GM21360 (cell line): ENCODE data around the gene GPX5.
"Not testable (repeated sequence)": the region's sequence is repeated elsewhere in the genome, so short reads cannot be mapped to it uniquely, and the experiment has no call there.

ENCODE experiments used
- ATAC-seq: cut with Tn5 transposase; IDR thresholded peaks from one replicate; pipeline ENCODE4 v1.9.1; 2021; ENCODE audit warnings: mild to moderate bottlenecking, moderate library complexity; ENCODE audit not compliant: unreplicated experiment

GPX5 gene

GRCh38 chr6:28525496-28526039, at the start of gene GPX5:
Gene GPX5 (plus strand): TSS chr6:28525881. CDS start chr6:28526014, 133 bp downstream.
- no peak for ATAC-seq

DNA sequence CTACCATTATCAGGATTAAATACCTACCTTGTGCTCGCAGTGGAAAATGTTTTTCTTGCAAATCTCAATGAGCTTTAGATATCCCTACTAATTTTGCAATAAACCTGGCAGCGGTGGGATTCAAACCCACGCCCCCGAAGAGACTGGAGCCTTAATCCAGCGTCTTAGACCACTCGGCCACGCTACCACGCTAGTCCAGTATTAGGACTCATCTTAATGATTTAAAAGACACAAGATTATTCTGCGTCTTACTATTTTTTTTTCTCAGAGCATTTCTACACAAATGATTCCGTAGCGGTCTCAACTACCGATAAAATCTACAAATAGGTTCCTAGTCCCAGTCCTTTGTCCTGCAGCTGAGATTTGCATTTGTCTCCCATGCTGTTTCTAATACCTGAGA, 47.2 kb upstream of the GPX5 start:
- no peak for ATAC-seq

GRCh38 chr6:28480253-28480932, 45.3 kb upstream of the GPX5 start:
- ATAC-seq, result no peak

DNA sequence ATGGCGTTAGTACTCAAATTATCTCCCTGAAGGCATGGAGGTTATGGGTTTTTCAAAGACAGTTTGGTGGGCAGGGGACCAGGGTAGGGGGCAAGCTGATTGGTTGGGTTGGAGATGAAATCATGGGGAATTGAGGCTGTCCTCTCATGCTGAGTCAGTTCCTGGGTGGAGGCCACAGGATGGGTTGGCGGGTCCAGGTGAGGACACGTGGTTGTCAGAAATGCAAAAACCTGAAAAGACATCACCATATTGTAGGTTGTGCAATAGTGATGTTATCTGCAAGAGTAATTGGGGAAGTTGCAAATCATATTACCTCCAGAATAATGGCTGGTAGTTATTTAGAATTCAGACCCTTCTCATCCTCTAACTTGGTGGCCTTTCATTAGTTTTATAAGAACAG, 40.2 kb upstream of the GPX5 start:
- no peak for ATAC-seq

GRCh38 chr6:28486533-28486932, 39.1 kb upstream of the GPX5 start:
- no peak for ATAC-seq

DNA sequence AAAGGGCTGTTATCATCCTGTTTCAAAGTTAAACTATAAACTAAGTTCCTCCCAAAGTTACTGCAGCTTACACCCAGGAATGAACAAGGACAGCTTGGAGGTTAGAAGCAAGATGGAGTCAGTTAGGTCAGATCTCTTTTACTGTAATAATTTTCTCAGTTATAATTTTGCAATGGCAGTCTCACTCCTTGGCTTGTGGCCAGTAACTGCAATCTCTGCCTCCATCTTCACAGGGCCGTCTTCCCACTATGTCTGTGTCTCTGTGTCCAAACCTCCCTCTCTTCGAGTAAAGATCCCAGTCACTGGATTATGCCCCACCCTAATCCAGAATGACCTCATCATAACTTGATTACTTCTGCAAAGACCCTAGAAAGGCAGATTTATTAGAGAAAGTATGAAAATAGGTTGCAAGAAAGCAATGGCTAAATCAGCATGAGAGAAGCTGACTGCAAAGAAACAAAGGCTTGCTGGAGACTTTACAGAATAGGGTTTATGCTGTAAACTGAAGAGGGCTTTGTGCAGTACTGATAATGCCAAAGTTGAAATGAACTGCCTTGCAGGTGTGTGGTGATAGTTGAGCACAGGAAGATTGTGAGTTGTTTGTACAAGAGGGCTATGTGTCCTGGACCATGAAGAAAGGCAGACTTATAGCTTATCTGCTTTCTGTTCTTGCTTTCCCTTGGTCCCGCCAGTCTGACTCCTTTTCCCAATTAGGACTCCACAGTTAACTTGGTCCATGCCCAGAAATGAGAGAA, 38.5 kb upstream of the GPX5 start:
- no peak for ATAC-seq

DNA sequence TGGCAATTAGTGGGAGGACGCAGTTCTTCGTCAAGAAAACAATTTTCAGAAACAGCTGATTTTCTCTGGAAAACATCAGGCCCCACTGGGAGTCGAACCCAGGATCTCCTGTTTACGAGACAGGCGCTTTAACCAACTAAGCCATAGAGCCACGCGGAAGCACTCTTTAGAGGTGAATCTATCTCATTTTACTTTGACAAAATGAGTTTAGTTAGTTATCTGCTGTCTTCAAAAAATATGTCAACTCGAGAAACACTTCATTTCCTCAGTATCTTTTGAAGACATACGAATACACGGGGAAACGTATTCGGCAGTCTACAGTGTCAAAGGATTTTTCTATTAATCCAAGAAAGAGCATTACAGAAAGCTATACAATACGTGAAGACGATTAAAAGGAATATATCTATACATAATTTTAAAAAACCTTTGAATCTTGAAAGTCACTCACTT, 36.7 kb upstream of the GPX5 start:
- no peak for ATAC-seq

GRCh38 chr6:28489366-28490204, 36.1 kb upstream of the GPX5 start:
- ATAC-seq, result peak; percentile 48

DNA sequence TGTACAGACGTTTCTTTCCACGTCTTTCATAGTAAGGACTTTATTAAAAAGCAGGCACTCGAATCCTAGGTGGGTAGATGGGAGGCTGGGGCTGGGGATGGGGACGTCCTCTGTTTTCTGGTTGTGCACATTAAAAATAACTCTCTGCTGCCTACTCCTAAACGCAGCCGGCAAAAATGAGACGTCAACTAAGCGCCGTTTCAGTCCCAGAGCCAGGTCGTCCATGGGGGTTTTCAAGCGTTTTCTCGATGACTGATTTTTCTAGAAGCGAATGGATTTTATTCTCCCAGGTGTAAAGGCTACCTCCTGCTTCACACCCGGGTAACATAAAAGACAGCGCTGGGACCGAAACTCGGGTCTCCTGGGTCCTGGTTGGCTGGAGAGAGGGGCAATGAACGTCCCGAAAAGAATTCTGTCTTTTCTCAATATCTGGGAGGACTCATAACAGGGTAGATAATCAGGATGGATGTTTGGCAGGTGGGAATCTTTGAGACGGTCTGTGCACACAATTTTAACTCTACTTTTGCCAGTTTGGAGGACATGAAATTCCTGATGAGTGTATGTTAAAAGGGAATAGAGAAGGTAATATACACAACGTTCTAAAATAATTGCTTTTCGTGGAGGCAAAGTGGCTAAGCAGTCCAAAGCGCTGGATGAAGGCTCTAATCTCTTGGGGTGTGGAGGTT, 35.3 kb upstream of the GPX5 start:
- ATAC-seq, result no peak

- no peak for ATAC-seq
These were observed 33.7 kb upstream of the GPX5 start for GRCh38 chr6:28491984-28492317.

DNA sequence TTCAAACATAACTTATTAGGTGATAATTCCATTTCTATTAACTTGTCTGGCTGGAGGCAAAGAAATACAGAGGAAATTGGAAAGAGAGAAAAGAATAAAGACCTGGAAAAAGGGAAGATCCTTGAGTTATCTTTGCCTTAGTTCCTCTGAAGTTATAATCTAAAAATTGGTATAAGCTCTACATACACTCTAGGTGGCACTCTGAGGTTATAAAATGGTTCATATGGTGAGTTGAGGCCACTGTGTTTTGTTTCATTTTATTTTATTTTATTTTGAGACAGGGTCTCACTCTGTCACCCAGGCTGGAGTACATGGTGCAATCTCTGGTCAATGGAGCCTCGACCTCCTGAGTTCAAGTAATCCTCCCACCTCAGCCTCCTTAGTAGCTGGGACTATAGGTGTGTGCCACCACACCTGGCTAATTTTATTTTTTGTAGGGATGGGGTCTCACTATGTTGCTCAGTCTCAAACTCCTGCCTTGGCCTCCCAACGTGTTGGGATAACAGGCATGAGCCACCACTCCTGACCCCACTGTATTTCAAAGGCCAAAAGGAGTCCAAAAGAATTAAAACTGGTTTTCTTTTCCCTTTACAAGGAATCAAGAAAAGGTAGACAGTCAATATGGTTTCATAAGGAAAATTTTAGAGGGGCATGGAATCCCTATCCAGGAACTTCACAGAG, 29.4 kb upstream of the GPX5 start:
- no peak for ATAC-seq

DNA sequence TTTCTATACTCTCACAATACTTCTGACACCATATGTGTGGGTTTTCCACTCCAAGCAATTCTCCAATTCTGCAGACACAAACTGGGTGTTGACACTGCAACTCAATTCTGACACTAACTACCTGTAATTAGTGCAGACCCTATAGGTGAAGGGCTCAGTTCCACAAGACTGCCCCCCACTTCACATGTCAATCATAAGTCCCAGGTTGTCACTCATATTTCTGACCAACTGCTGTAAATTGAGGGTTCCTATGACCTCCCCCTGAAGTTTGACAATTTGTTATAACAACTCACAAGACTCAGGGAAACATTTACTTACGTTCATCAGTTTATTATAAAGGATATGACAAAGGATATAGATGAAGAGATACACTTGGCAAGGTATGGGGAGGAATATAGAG, 28.4 kb upstream of the GPX5 start:
- ATAC-seq, result no peak

DNA sequence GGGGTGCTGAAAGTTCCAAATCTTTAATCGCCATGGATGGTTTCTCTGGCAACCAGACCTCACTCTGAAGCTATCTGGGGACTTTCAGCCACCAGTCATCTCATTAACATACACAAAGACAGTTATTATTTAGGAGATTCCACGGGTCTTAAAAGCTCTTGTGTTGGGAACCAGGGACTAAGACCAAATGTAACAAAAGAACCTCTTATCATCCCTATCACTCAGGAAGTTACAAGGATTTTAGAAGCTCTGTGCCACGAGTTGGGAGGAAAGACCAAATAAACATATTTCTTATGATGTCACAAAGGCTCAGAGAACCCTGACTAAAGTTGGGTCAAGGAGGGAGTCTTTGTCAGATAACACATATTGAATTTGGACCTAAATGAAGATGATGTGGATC, 27.8 kb upstream of the GPX5 start:
- no peak for ATAC-seq

DNA sequence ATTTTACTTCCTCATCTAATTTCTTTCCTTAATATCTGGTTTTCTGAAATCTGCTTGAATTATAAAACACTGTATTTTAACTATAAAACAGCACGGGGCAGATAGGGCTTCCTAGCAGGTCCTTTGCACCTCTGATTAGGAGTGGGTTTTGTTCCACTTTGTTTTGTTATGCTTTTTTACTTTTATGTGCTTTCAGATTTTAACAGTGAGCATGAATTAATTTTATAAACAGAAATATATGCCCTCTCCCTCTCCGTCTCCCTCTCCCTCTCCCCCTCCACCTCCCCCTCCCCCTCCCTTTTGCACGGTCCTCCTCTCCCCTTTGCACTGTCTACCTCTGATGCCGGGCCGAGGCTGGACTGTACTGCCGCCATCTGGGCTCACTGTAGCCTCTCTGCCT, 24.4 kb upstream of the GPX5 start:
- no peak for ATAC-seq

DNA sequence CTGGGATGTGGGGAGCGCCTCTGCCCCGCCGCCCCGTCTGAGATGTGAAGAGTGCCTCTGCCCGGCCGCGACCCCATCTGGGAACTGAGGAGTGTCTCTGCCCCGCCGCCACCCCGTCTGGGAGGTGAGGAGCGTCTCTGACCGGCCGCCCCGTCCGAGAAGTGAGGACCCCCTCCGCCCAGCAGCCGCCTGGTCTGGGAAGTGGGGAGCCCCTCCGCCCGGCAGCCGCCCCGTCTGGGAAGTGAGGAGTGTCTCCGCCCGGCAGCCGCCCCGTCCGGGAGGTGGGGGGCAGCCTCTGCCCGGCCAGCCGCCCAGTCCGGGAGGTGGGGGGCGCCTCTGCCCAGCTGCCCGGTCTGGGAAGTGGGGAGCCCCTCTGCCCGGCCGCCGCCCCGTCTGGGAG, 23.5 kb upstream of the GPX5 start:
- not testable (repeated sequence) for ATAC-seq

- ATAC-seq, result not testable (repeated sequence)
These were observed 22.9 kb upstream of the GPX5 start for GRCh38 chr6:28502709-28503305.

GRCh38 chr6:28505733-28506132, 19.9 kb upstream of the GPX5 start:
- ATAC-seq, result no peak

GRCh38 chr6:28506807-28507475, 18.7 kb upstream of the GPX5 start:
- ATAC-seq, result no peak

GRCh38 chr6:28511628-28512300, 13.9 kb upstream of the GPX5 start:
- ATAC-seq, result no peak
